OCI-LY7 (cell line): ENCODE results near the gene TLX3. TPM values are rescaled to one million over a fixed set of nuclear protein-coding genes. Genes with fewer than 3 reads are reported as not detected.

Source experiments
- BruUV-seq: library from RNA; stranded (reverse); fragments of 400-500 nt; replicated peaks from 2 replicates; lab custom pipeline; 2021; lab: Mats Ljungman, UMichigan
- CTCF ChIA-PET: fragments of 300-600 bp; sonication (Branson Sonifier 250); formaldehyde crosslinking; loops from one replicate; lab custom pipeline; 2022; ENCODE audit warnings: antibody characterized with exemption; ENCODE audit not compliant: unreplicated experiment; lab: Charles Lee
- POLR2A ChIA-PET: fragments of 300-600 bp; sonication (Branson Sonifier 250); formaldehyde crosslinking; loops from one replicate; lab custom pipeline; 2022; ENCODE audit warnings: antibody characterized with exemption; lab: Charles Lee
- DNase-seq: peaks from one replicate; pipeline ENCODE4 v3.0.0-alpha.2; 2015; ENCODE audit warnings: low spot score
- H2AFZ ChIP-seq: fragments of 200-600 bp; sonication (generic), shearing (Covaris generic); 2 replicates; pipeline ENCODE4 v1.6.1; 2014; ENCODE audit warnings: mild to moderate bottlenecking, antibody characterized with exemption, low read length, moderate library complexity
- H3K27ac ChIP-seq: fragments of 200-600 bp; sonication (generic); 2 replicates; pipeline ENCODE4 v1.5.1; 2014; ENCODE audit warnings: mixed run types, low read depth, mild to moderate bottlenecking, moderate library complexity, low read length, inconsistent platforms; ENCODE audit not compliant: poor library complexity, severe bottlenecking
- H3K36me3 ChIP-seq: fragments of 200-600 bp; sonication (generic); 2 replicates; pipeline ENCODE4 v1.6.1; 2014; ENCODE audit warnings: mild to moderate bottlenecking, antibody characterized with exemption, low read length, moderate library complexity, mixed read lengths; ENCODE audit not compliant: insufficient read depth
- H3K4me1 ChIP-seq: fragments of 200-600 bp; sonication (generic); 2 replicates; pipeline ENCODE4 v1.5.1; 2014; ENCODE audit warnings: mild to moderate bottlenecking, low read length; ENCODE audit not compliant: insufficient read depth, poor library complexity, severe bottlenecking
- H3K4me2 ChIP-seq: fragments of 200-600 bp; sonication (generic); 2 replicates; pipeline ENCODE4 v1.6.1; 2014; ENCODE audit warnings: mild to moderate bottlenecking, low read length
- H3K4me3 ChIP-seq: fragments of 200-600 bp; sonication (generic); 2 replicates; pipeline ENCODE4 v1.5.1; 2014; ENCODE audit warnings: mild to moderate bottlenecking, low read depth, low read length; ENCODE audit not compliant: poor library complexity, severe bottlenecking
- H3K79me2 ChIP-seq: fragments of 200-600 bp; sonication (generic); 2 replicates; pipeline ENCODE4 v1.6.1; 2016; ENCODE audit warnings: low read depth, mild to moderate bottlenecking, low read length, moderate library complexity, mixed read lengths; ENCODE audit not compliant: insufficient read depth
- H3K9me2 ChIP-seq: fragments of 200-600 bp; sonication (generic); 2 replicates; pipeline ENCODE4 v1.6.1; 2016; ENCODE audit warnings: mild to moderate bottlenecking, low read length, mixed read lengths; ENCODE audit not compliant: insufficient read depth
- H3K9me3 ChIP-seq: fragments of 200-600 bp; sonication (generic); 2 replicates; pipeline ENCODE4 v1.6.1; 2014; ENCODE audit warnings: mild to moderate bottlenecking, mixed run types, low read length, mixed read lengths
- H4K20me1 ChIP-seq: fragments of 200-600 bp; sonication (generic); 2 replicates; pipeline ENCODE4 v1.6.1; 2014; ENCODE audit warnings: mild to moderate bottlenecking, antibody characterized with exemption, low read length, moderate library complexity, mixed read lengths; ENCODE audit not compliant: insufficient read depth
- CTCF ChIP-seq: fragments of 200-600 bp; sonication (generic); conservative IDR thresholded peaks from 2 replicates; pipeline ENCODE4 v1.5.1; 2014; ENCODE audit warnings: mild to moderate bottlenecking, antibody characterized with exemption, low read length, moderate library complexity, mixed read lengths
- EZH2phosphoT487 ChIP-seq: fragments of 200-600 bp; sonication (generic); IDR thresholded peaks from 2 replicates; pipeline ENCODE4 v1.6.1; 2018; ENCODE audit warnings: low read depth, borderline replicate concordance, mild to moderate bottlenecking, mixed run types, antibody characterized with exemption, low read length, moderate library complexity, mixed read lengths
- intact Hi-C: fragments of 100-400 bp; cut with micrococcal nuclease; formaldehyde crosslinking; loops from one replicate; pipeline ENCODE4 v1.10.0; 2022; ENCODE audit not compliant: unreplicated experiment
- total RNA-seq, 2 experiments: library from RNA; depleted of rRNA in 1 of 2; stranded (reverse); fragments of >200 nt in 1 of 2; shearing (Covaris generic) in 1 of 2; gene quantifications; 2 replicates each; pipeline ENCODE4 v1.2.3, GENCODE V29; 2014 to 2022

Gene TLX3
- total RNA-seq, 2 experiments from 2014 or later = not detected

- no peak for TF ChIP-seq EZH2phosphoT487
- TF ChIP-seq CTCF = no peak
- no peaks in the 10 kb centered on the region for H3K9me3 ChIP-seq
- ChIA-PET POLR2A (no interaction called here), CTCF (no interaction called here)
- DNase-seq = no peak
- H3K79me2 ChIP-seq = no peaks in the 10 kb centered on the region
- H3K9me2 ChIP-seq = no peaks in the 10 kb centered on the region; the same call in 1 of the 2 replicates
- intact Hi-C loops = no loop called here
- no TSS peak for BruUV-seq
- H3K4me2 ChIP-seq = no peak overlapping the region
- H3K36me3 ChIP-seq = no peaks in the 10 kb centered on the region
- H2AFZ ChIP-seq = no peak overlapping the region
- no peaks in the 10 kb centered on the region for H4K20me1 ChIP-seq
- H3K27ac ChIP-seq = no peak overlapping the region
- H3K4me3 ChIP-seq = no peak overlapping the region
- no peaks in the 10 kb centered on the region for H3K4me1 ChIP-seq
Measured at GRCh38 chr5:171283753-171284152, 25.3 kb upstream of the TLX3 start.

GRCh38 chr5:171285465-171285864 lies 23.6 kb upstream of the TLX3 start:
- Histone ChIP-seq H3K4me2 (no peak overlapping the region), H3K9me3 (no peaks in the 10 kb centered on the region), H4K20me1 (no peaks in the 10 kb centered on the region), H3K4me3 (no peak overlapping the region), H3K9me2 (no peaks in the 10 kb centered on the region; the same call in 1 of the 2 replicates), H3K4me1 (no peaks in the 10 kb centered on the region), H3K79me2 (no peaks in the 10 kb centered on the region), H3K36me3 (no peaks in the 10 kb centered on the region), H3K27ac (no peak overlapping the region), H2AFZ (no peak overlapping the region)
- POLR2A ChIA-PET = interaction anchor here (1.0 kb wide), 1 partner anchor 17 kb away, joined by 3 read pairs; no protein-coding TSS in a partner anchor
- no peak for DNase-seq
- BruUV-seq = no TSS peak
- CTCF ChIA-PET = no interaction called here
- TF ChIP-seq CTCF (no peak), EZH2phosphoT487 (no peak)
- intact Hi-C loops = no loop called here

GRCh38 chr5:171288066-171288465 lies 21.0 kb upstream of the TLX3 start:
- no peak overlapping the region for H3K4me2 ChIP-seq
- ChIA-PET POLR2A (no interaction called here), CTCF (no interaction called here)
- BruUV-seq = no TSS peak
- TF ChIP-seq EZH2phosphoT487 (no peak), CTCF (no peak)
- H3K27ac ChIP-seq = no peak overlapping the region
- DNase-seq = no peak
- H3K9me3 ChIP-seq = no peaks in the 10 kb centered on the region
- no peak overlapping the region for H3K4me3 ChIP-seq
- no peak overlapping the region for H2AFZ ChIP-seq
- H3K9me2 ChIP-seq = no peaks in the 10 kb centered on the region
- intact Hi-C loops = no loop called here
- H3K36me3 ChIP-seq = no peaks in the 10 kb centered on the region
- no peaks in the 10 kb centered on the region for H4K20me1 ChIP-seq
- H3K79me2 ChIP-seq = no peaks in the 10 kb centered on the region
- H3K4me1 ChIP-seq = no peaks in the 10 kb centered on the region
